H1 (cell line): ENCODE data around the gene TTC9. TPM values are rescaled to one million over a fixed set of nuclear protein-coding genes. Genes with fewer than 3 reads are reported as not detected.

ENCODE experiments used
- HDAC6 ChIP-seq: IDR thresholded peaks from one replicate; pipeline ENCODE4 v1.7.1; 2012; ENCODE audit warnings: low read depth, mild to moderate bottlenecking, inconsistent platforms, low read length, moderate library complexity
- JUN ChIP-seq: IDR thresholded peaks from 2 replicates; pipeline ENCODE4 v1.6.1; 2011; ENCODE audit warnings: low read depth, mild to moderate bottlenecking, improper control_type of control experiment, low read length
- POLR2AphosphoS5 ChIP-seq: IDR thresholded peaks from 2 replicates; pipeline ENCODE4 v1.6.1; 2011; ENCODE audit warnings: low read depth, low read length
- RFX5 ChIP-seq: IDR thresholded peaks from 2 replicates; pipeline ENCODE4 v1.6.1; 2011; ENCODE audit warnings: low read depth, low read length, improper control_type of control experiment, borderline replicate concordance
- SP1 ChIP-seq: IDR thresholded peaks from 2 replicates; pipeline ENCODE4 v1.6.1; 2011; ENCODE audit warnings: low read depth, low read length
- TAF7 ChIP-seq: optimal IDR thresholded peaks from 2 replicates; pipeline ENCODE3; 2011; ENCODE audit warnings: low read depth, mild to moderate bottlenecking, inconsistent platforms, low read length, moderate library complexity, borderline replicate concordance
- TBP ChIP-seq: IDR thresholded peaks from 2 replicates; pipeline ENCODE4 v1.6.1; 2011; ENCODE audit warnings: low read depth, low read length, improper control_type of control experiment
- polyA plus RNA-seq, 7 experiments: library from polyadenylated mRNA; depleted of rRNA in 3 of 7; stranded (reverse) in 5 of 7; unstranded in 2 of 7; fragments of >200 nt in 5 of 7; fragments of 200-250 nt in 2 of 7; gene quantifications; 1 replicate in 5 of 7; 2 replicates in 1 of 7; 4 replicates in 1 of 7; pipeline versions ENCODE4 v1.2.1 to v1.2.3, GENCODE V29; 2011 to 2013; ENCODE audit warnings: missing spikeins in 2 of 7, mixed read lengths in 2 of 7
- total RNA-seq: library from RNA; stranded (reverse); fragmentation: NEBNext Ultra II Directional; extraction: Animal tissue kit (Norgen Biotek cat#: 25700); gene quantifications from 2 replicates; pipeline ENCODE4 v1.2.1, GENCODE V29; 2021
- TF ChIP-seq, protein P1 (sequence below): fragments of 300-600 bp; sonication (generic); IDR thresholded peaks from 2 replicates; pipeline ENCODE4 v1.7.1; 2012; ENCODE audit warnings: low read length, moderate library complexity, mild to moderate bottlenecking, inconsistent platforms; ENCODE audit not compliant: insufficient replicate concordance

Gene TTC9
- total and polyA plus RNA-seq, 2 of the 8 experiments (the other 6 are each of a cell fraction or from before 2014, with no cell fraction given): 21.0 to 29.5 TPM

- TF ChIP-seq, protein P1, sequence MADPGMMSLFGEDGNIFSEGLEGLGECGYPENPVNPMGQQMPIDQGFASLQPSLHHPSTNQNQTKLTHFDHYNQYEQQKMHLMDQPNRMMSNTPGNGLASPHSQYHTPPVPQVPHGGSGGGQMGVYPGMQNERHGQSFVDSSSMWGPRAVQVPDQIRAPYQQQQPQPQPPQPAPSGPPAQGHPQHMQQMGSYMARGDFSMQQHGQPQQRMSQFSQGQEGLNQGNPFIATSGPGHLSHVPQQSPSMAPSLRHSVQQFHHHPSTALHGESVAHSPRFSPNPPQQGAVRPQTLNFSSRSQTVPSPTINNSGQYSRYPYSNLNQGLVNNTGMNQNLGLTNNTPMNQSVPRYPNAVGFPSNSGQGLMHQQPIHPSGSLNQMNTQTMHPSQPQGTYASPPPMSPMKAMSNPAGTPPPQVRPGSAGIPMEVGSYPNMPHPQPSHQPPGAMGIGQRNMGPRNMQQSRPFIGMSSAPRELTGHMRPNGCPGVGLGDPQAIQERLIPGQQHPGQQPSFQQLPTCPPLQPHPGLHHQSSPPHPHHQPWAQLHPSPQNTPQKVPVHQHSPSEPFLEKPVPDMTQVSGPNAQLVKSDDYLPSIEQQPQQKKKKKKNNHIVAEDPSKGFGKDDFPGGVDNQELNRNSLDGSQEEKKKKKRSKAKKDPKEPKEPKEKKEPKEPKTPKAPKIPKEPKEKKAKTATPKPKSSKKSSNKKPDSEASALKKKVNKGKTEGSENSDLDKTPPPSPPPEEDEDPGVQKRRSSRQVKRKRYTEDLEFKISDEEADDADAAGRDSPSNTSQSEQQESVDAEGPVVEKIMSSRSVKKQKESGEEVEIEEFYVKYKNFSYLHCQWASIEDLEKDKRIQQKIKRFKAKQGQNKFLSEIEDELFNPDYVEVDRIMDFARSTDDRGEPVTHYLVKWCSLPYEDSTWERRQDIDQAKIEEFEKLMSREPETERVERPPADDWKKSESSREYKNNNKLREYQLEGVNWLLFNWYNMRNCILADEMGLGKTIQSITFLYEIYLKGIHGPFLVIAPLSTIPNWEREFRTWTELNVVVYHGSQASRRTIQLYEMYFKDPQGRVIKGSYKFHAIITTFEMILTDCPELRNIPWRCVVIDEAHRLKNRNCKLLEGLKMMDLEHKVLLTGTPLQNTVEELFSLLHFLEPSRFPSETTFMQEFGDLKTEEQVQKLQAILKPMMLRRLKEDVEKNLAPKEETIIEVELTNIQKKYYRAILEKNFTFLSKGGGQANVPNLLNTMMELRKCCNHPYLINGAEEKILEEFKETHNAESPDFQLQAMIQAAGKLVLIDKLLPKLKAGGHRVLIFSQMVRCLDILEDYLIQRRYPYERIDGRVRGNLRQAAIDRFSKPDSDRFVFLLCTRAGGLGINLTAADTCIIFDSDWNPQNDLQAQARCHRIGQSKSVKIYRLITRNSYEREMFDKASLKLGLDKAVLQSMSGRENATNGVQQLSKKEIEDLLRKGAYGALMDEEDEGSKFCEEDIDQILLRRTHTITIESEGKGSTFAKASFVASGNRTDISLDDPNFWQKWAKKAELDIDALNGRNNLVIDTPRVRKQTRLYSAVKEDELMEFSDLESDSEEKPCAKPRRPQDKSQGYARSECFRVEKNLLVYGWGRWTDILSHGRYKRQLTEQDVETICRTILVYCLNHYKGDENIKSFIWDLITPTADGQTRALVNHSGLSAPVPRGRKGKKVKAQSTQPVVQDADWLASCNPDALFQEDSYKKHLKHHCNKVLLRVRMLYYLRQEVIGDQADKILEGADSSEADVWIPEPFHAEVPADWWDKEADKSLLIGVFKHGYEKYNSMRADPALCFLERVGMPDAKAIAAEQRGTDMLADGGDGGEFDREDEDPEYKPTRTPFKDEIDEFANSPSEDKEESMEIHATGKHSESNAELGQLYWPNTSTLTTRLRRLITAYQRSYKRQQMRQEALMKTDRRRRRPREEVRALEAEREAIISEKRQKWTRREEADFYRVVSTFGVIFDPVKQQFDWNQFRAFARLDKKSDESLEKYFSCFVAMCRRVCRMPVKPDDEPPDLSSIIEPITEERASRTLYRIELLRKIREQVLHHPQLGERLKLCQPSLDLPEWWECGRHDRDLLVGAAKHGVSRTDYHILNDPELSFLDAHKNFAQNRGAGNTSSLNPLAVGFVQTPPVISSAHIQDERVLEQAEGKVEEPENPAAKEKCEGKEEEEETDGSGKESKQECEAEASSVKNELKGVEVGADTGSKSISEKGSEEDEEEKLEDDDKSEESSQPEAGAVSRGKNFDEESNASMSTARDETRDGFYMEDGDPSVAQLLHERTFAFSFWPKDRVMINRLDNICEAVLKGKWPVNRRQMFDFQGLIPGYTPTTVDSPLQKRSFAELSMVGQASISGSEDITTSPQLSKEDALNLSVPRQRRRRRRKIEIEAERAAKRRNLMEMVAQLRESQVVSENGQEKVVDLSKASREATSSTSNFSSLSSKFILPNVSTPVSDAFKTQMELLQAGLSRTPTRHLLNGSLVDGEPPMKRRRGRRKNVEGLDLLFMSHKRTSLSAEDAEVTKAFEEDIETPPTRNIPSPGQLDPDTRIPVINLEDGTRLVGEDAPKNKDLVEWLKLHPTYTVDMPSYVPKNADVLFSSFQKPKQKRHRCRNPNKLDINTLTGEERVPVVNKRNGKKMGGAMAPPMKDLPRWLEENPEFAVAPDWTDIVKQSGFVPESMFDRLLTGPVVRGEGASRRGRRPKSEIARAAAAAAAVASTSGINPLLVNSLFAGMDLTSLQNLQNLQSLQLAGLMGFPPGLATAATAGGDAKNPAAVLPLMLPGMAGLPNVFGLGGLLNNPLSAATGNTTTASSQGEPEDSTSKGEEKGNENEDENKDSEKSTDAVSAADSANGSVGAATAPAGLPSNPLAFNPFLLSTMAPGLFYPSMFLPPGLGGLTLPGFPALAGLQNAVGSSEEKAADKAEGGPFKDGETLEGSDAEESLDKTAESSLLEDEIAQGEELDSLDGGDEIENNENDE: no peak
- TF ChIP-seq TBP (no peak), POLR2AphosphoS5 (no peak), SP1 (no peak), JUN (no peak), RFX5 (no peak), TAF7 (no peak), HDAC6 (no peak)
Measured at GRCh38 chr14:70611216-70611615, 30.5 kb upstream of the TTC9 start (continued).
